Mucosa of descending colon (tissue), 3 donors: ENCODE data around the gene SYNPO. TPM values are rescaled to one million over a fixed set of nuclear protein-coding genes. Genes with fewer than 3 reads are reported as not detected.
A peak's percentile ranks its signal among the peaks of the same experiment; 100 is the strongest.

ENCODE experiments used
- ATAC-seq: fragments of 200-7000 bp; cut with Tn5 transposase; one replicate; pipeline ENCODE4 v1.9.1; 2020; ENCODE audit warnings: mild to moderate bottlenecking, moderate library complexity
- DNase-seq, 3 donors: peaks; one replicate each; pipeline ENCODE4 v3.0.0-alpha.2; 2020
- H3K36me3 ChIP-seq: fragments of 200-600 bp; one replicate; pipeline ENCODE4 v1.8.0; 2021; ENCODE audit warnings: low read depth, mild to moderate bottlenecking
- H3K4me1 ChIP-seq: fragments of 200-600 bp; one replicate; pipeline ENCODE4 v1.8.0; 2021; ENCODE audit warnings: low read depth, mild to moderate bottlenecking
- H3K4me3 ChIP-seq: fragments of 200-600 bp; one replicate; pipeline ENCODE4 v1.8.0; 2021; ENCODE audit warnings: mild to moderate bottlenecking
- H3K9me3 ChIP-seq: fragments of 200-600 bp; one replicate; pipeline ENCODE4 v1.8.0; 2021; ENCODE audit warnings: mild to moderate bottlenecking
- CTCF ChIP-seq: fragments of 200-600 bp; IDR thresholded peaks from one replicate; pipeline ENCODE4 v1.8.0; 2022; ENCODE audit warnings: antibody characterized with exemption, mild to moderate bottlenecking
- intact Hi-C, 2 donors: fragments of 100-400 bp; cut with DNase I in 1 of 2; cut with micrococcal nuclease in 1 of 2; formaldehyde crosslinking; loops; one replicate each; pipeline versions ENCODE4 v1.11.0 to v1.11.1; 2022; cut with DNase I, micrococcal nuclease
- long read RNA-seq, 2 donors: library from polyadenylated mRNA; unstranded; transcript quantifications; one replicate each; pipeline ENCODE4 v2.0.0, GENCODE V29; 2019 to 2021
- total RNA-seq, 3 donors: library from RNA; stranded (reverse); fragmentation: NEBNext Ultra II Directional in 2 of 3; extraction: Animal tissue kit (Norgen Biotek cat#: 25700) in 2 of 3; gene quantifications; one replicate each; pipeline versions ENCODE4 v1.2.1 to v1.2.4, GENCODE V29; 2021 to 2023
- donor health status: DM: no; HTN: no; CAD: no; lungs with moderate emphysema.
- donor health status: DM: no; HTN: no; CAD: no.
- donor health status: DM: no; HTN: yes; CAD: no.

The SYNPO gene, protein sequence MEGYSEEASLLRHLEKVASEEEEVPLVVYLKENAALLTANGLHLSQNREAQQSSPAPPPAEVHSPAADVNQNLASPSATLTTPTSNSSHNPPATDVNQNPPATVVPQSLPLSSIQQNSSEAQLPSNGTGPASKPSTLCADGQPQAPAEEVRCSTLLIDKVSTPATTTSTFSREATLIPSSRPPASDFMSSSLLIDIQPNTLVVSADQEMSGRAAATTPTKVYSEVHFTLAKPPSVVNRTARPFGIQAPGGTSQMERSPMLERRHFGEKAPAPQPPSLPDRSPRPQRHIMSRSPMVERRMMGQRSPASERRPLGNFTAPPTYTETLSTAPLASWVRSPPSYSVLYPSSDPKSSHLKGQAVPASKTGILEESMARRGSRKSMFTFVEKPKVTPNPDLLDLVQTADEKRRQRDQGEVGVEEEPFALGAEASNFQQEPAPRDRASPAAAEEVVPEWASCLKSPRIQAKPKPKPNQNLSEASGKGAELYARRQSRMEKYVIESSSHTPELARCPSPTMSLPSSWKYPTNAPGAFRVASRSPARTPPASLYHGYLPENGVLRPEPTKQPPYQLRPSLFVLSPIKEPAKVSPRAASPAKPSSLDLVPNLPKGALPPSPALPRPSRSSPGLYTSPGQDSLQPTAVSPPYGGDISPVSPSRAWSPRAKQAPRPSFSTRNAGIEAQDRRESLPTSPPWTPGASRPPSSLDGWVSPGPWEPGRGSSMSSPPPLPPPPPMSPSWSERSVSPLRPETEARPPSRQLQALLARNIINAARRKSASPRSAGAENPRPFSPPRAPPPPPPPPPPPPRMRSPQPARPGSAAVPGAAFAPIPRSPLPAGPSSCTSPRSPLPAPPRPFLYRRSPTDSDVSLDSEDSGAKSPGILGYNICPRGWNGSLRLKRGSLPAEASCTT
- total RNA-seq = 10 to 100 TPM; 62.9 to 73.6 (median 63.9) TPM
- long read RNA-seq, donor 1, partial matches to known transcripts = 2 of 34 reads
- long read RNA-seq, donor 1, other reads (novel, unspliced or antisense) = 32 of 34 reads
- long read RNA-seq, donor 2, partial matches to known transcripts = 0 of 8 reads
- long read RNA-seq, donor 2, other reads (novel, unspliced or antisense) = 8 of 8 reads

DNA sequence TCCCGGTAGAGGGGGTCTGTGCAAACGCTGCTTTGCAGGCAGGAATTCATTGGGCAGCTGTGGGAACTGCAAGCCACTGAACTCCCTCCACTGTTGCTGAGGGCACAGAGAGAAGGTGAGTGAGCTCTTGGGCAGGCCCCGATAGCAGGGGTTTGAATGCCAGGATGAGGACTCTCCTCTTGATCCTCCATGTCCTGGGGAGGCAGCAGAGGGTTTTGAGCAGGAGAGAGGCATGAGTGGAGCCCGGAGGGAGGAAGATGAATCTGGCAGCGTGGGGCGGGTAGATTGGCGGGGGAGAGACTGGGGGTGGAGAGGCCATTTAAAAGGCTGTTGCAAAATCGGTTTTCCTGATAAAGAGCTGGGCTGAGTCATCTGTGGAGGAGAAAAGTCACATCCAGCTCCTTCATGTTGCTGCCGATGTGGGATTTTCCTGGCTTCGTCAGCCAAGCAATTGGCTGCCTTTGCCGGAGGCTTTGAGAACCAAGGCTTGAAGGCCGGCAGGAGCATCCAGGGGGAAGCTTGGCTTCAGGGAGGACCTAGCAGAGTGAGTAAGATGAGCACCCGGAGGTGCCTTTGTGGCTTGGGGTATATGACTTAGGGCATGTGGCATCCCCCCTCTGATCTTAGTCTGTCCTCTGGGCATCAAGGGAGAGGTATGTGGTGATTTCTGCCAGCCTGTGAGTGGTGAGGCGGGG is at the start of gene SYNPO:
TSS of gene SYNPO (plus strand) at position 350 of the 695 bp plus-strand sequence. CDS start 7,616 bp downstream, outside the sequence.
- ATAC-seq = peak; percentile 34
- Histone ChIP-seq H3K4me1 (peaks cover 9% of the 10 kb centered on the region), H3K36me3 (no peaks in the 10 kb centered on the region), H3K4me3 (no peak within 1 kb of the TSS), H3K9me3 (no peaks in the 10 kb centered on the region)
- intact Hi-C loops = no loop called here
- DNase-seq = peak in 1 of 3 donors; percentile 37
- no peak for TF ChIP-seq CTCF

DNA sequence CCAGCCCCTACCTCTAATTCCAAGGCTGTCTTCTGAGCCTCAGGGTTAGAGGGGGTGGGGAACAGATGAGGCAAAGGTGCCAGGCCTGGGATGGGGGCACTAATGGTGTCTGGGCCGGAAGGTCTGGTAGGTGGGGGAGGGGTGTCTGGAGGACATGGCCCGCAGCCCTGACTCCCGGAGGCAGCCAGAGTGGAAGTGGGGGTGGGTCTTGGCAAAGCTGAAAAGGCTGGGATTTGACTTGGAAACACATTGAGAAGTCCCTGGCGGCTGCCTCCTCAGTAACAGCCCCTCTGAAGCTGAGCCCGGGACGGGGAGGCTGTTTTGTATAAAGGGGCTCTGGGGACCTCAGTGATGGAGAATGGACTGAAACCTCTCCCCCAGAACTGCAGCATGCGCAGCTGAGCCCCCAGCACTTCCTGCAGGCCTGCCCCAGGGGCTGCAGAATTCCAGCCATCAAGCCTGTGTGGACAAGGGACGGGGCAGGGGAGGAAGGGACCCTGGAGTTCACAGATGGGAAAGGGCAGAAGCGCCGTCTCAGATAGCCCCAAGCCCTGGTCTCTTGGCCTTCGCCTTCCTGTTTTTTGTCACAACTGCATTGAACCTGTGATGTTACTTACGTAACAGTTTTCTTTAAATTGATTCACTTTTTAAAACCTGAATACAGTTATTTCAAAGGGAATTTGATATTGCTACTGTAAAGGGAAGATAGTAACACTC is 49.3 kb upstream of the SYNPO start:
- no peak overlapping the region for H3K4me3 ChIP-seq
- ATAC-seq (no peak), DNase-seq (peak in 2 of 3 donors; percentile 34 to 46)
- no peaks in the 10 kb centered on the region for H3K9me3 ChIP-seq
- no peak for TF ChIP-seq CTCF
- H3K36me3 ChIP-seq = no peaks in the 10 kb centered on the region
- intact Hi-C loops = no loop called here
- H3K4me1 ChIP-seq = peaks cover 47% of the 10 kb centered on the region

- ATAC-seq = peak; percentile 28
- DNase-seq = peak in 2 of 3 donors; percentile 68 to 73
- intact Hi-C loops = no loop called here
- no peak for TF ChIP-seq CTCF
- Histone ChIP-seq H3K9me3 (no peaks in the 10 kb centered on the region), H3K4me1 (peaks cover 42% of the 10 kb centered on the region), H3K36me3 (no peaks in the 10 kb centered on the region), H3K4me3 (no peak overlapping the region)
These were observed 46.9 kb upstream of the SYNPO start for GRCh38 chr5:150593593-150593992.

DNA sequence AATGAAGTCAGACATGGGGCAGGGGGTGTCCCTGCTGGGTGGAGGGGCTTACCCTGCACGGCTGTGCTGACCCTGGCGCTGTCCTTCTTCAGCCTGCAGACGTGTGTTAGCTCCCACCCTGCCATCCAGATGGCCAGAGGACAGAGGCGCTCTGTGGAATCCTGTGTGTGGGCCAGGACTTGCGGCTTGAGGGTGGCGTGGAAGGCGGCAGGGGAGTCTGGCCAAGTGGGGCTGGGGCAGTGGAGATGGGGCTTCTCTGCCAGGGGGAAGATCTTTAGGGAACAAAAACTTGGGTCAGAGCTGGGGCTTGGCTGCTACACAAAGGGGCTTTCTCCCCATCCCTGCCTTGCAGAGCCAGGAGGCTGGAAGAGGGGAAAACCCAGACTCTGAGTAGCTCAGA is 46.5 kb upstream of the SYNPO start:
- ATAC-seq (no peak), DNase-seq (peak in 1 of 3 donors; percentile 24)
- H3K9me3 ChIP-seq = no peaks in the 10 kb centered on the region
- intact Hi-C loops = no loop called here
- H3K4me1 ChIP-seq = peaks cover 39% of the 10 kb centered on the region
- H3K4me3 ChIP-seq = no peak overlapping the region
- no peak for TF ChIP-seq CTCF
- no peaks in the 10 kb centered on the region for H3K36me3 ChIP-seq
